SK-N-SH (cell line): ENCODE results near the gene SDF2L1.
A peak's percentile ranks its signal among the peaks of the same experiment; 100 is the strongest.

ENCODE experiments used
- POLR2AphosphoS5 ChIP-seq: IDR thresholded peaks from 2 replicates; pipeline ENCODE4 v1.6.1; 2012; ENCODE audit warnings: low read depth, low read length
- SIN3A ChIP-seq: IDR thresholded peaks from 2 replicates; pipeline ENCODE4 v1.6.1; 2012; ENCODE audit warnings: low read depth, mild to moderate bottlenecking, low read length, moderate library complexity, borderline replicate concordance
- TF ChIP-seq, protein P1 (sequence below): fragments of 200-600 bp; sonication (generic); IDR thresholded peaks from 2 replicates; pipeline ENCODE4 v1.6.1; 2017; ENCODE audit warnings: antibody characterized with exemption, mild to moderate bottlenecking, moderate library complexity

DNA sequence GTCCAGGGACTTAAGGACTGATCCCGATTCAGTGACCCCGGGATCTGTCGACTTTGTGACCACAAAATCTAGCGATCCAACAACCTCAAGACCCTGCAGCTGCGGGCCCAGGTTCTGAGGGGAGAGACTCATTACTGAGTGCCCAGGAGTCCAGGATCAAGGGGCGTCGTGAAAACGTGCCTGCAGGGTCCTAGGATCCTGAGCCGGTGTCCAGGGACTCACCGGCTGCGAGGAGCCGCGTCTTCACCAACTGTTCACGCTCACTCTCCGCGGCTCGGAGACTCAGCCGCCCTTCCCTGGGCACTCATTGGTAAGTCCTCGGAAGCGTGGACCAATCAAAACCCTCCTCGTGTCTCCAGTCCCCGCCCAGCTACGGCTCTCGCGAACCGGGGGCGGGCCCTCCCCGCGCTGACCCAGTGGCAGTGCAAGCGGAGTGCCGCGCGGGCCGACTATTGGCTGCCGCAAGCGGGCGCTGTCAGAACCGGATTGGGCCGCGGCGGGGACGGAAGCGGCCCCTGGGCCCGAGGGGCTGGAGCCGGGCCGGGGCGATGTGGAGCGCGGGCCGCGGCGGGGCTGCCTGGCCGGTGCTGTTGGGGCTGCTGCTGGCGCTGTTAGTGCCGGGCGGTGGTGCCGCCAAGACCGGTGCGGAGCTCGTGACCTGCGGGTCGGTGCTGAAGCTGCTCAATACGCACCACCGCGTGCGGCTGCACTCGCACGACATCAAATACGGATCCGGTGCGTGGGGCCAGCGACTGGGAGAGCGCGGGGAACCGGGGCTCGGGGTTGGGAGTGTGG is at the start of gene SDF2L1:
- TF ChIP-seq SIN3A, result no peak
- peak; percentile 34; the same call in 1 of the 2 replicates for TF ChIP-seq POLR2AphosphoS5
- TF ChIP-seq, protein P1, sequence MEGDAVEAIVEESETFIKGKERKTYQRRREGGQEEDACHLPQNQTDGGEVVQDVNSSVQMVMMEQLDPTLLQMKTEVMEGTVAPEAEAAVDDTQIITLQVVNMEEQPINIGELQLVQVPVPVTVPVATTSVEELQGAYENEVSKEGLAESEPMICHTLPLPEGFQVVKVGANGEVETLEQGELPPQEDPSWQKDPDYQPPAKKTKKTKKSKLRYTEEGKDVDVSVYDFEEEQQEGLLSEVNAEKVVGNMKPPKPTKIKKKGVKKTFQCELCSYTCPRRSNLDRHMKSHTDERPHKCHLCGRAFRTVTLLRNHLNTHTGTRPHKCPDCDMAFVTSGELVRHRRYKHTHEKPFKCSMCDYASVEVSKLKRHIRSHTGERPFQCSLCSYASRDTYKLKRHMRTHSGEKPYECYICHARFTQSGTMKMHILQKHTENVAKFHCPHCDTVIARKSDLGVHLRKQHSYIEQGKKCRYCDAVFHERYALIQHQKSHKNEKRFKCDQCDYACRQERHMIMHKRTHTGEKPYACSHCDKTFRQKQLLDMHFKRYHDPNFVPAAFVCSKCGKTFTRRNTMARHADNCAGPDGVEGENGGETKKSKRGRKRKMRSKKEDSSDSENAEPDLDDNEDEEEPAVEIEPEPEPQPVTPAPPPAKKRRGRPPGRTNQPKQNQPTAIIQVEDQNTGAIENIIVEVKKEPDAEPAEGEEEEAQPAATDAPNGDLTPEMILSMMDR, result 0 out of 2 replicates have a peak, but pooled peaks have one; percentile 1
